ENCODE data around the gene SUN1.

- TF ChIP-seq CTCF (IDR thresholded peaks at IDR 0.05) (no peak), EZH2 (IDR thresholded peaks at IDR 0.05; ENCODE audit: borderline replicate concordance, insufficient read depth, low read depth, low read length, poor library complexity, severe bottlenecking) (no peak)
Measured at GRCh38 chr7:871900-872537, 39.7 kb downstream of the SUN1 start.
